ENCODE results near the gene ECSCR.

The ECSCR gene

DNA sequence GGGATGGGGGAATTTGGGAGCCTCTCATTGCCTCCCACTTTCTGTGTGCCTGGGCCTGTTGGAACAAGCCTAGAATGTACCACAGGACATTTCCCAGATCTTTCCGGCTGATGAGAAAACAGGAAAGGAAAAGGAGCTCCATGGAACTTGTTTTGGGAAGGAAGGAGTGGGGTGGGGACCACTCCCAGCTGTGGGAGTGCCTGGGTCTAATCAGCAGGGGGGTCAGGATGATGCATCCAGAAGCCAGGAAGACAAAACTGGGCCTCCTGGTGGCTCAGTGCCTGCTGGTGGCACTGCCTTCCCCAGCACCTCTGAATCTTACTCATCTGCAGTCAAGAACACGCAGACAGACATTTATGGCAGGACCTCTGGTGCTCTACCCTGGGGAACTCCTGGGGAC lies 11.0 kb upstream of the ECSCR start:
- DNase-seq: no peak

DNA sequence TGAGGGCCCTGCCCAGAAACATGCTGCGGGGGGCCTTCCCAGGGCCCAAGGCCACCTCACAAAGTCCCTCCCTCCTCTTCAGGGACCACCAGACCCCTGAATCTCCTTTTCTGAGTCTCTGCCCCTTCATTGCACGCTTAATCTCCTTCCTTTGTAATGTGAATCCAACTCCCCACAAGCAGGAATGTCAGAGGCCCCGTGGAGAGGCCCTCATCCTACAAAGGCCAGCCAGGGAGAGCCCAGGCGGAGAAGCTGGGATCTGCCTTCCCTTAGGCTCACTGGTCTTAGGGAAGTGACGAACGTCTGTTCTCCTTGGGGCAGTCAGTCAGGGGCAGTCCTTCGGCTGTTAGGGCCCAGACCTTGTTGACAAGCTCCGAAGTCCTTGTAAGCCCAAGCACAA lies 10.6 kb upstream of the ECSCR start:
- DNase-seq: no peak

DNA sequence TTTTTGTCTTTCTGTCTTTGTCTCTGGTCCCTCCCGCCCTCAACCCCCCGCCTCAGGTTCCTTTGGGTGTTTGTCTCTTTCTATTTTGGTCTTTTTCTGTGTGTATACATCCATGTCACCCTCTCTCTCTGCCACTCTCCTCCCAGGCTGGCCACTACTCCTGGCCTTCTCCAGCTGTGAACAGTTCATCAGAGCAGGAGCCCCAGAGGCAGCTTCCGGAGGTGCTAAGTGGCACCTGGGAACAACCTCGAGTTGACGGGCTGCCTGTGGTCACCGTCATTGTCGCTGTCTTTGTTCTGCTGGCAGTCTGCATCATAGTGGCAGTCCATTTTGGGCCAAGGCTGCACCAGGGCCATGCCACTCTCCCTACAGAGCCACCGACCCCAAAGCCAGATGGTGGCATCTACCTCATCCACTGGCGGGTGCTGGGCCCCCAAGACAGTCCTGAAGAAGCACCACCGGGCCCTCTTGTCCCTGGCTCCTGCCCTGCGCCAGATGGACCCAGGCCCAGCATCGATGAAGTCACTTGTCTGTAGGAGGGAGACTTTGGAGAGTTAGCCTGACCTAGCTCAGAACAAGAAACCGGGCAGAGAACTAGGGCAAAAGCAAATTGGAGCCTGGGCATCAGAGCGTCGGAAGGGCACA lies 10.0 kb upstream of the ECSCR start:
- no peak for DNase-seq

DNA sequence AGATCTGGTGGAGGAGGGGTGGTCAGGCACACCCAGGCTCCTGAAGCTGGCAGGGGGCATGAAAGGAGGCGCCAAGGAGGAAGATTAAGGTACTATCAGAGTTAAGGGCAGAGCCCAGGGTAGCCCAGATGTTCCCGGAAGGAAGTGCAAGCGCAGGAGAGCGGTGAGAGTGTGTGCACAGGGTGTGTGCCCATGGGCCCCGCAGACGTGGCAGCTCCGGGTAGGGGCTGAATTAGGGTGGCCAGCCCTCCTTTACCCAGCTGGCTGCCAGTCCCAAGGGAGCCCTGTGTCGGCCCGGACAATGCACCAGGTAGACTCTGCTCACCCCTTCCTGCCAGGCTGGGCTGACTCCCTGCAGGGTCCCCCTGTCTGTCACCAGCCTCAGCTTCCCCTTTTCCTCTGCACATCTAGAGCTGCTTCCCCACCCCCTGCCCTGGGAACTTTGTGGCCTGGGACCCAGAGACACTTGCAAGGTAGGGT lies 8.3 kb upstream of the ECSCR start, which contains the start of gene SMIM33:
Gene SMIM33 (plus strand): TSS at position 184 of the 480 bp plus-strand sequence. CDS start 118 bp downstream, at position 302.
- DNase-seq: no peak

DNA sequence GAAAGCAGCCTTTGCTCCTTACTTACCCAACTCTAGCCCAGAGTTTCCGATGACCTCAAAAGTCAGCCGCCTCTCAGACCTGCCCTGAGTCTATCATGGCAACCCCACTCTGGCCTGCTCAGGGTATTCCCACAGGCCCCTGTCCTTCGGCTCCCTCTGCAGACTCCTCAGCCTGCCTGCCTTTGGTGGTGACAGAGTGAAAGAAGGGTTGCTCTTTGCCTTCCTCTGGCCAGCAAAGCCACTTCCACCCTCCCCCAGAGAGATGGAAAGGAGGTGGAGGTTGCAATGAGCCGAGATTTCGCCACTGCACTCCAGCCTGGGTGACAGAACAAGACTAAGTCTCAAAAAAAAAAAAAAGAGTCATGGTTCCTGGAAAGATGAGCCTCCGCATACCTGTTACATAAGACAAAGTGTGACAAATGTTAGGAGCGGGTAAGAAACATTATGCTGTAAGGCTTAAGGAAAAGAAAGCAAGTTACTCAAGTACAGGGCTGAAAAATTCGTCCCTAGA lies 5.9 kb upstream of the ECSCR start:
- DNase-seq: no peak

DNA sequence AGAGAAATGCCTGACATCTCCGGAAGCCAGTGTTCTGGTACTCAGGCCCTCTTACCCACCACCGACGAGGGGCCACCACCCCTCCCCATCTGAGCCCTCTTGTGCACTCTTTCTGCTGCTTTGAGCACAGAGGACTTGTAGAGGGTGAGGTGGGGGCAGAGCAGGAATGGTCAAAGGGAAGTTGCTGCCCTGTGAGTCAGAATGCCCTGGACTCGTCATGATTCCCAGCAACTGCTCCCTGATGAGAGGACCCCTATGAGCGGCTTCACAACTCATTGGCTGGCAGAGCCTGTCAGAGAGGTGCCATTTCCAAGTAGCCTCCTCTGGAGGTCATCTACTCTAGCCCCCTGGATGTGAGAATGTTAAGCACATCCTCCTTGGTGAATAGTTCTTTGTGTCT lies 845 bp downstream of the ECSCR start:
- DNase-seq: no peak

DNA sequence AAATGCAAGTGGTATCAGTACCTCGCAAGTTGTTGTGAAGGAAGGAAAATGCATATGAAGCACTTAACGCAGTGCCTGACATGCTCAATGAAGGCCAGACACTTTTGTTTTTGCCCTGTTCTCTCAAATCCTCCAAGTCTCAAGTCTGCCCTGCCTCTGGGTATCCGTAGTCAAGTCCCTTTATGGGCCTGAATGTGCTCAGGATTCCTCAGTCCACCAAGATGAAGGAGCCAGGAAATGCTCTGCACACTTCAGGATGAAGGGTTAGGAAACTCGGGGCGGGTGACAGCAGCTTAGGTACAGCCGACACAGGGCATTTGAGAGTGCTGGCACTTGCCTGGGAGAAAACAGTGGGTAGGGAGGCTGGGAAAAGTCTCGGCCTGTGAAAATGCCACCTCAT lies 1.4 kb downstream of the ECSCR start:
- DNase-seq: no peak

DNA sequence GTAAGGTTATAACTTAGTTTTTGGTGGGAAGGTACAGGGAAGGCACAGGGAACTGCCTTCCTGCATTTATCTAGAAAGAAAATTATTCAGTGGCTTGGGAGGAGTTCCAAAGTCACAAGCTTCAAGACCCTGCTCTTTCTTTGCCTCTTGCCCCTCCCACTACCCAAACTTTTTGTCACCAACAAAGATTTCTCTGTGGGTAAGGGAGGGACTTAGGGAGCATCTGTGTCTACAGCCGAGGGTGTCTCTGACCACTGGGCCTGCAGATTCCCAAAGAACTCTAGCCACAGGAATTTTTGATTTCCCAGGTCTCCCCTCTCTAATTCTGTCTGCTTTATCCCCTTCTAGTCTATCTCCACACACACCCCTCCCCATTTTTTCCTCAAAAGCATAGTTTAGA lies 2.1 kb downstream of the ECSCR start:
- DNase-seq: no peak

DNA sequence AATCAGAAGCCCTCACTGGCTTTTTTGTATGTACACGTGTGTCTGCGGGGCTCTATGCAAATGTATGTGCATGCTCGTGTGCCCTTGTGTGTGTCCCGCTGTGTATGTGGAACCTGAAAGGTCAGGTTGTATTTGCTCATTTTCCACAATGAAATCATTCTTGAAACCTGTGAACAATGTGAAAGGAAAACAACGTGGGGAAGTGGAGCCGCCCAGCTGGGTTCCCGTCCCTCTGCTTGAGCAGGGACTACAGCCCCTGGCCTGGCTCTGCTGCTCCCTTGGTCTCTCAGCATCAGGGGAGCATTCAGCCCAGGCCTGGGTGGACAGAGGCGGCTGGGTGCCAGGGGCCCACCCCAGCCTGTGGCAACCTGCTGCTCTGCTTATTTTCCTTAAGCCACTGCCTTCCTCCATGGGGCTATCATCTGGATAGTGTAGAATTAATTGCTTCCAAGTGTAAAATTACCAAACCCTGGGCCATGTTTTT lies 3.0 kb downstream of the ECSCR start:
- no peak for DNase-seq

DNA sequence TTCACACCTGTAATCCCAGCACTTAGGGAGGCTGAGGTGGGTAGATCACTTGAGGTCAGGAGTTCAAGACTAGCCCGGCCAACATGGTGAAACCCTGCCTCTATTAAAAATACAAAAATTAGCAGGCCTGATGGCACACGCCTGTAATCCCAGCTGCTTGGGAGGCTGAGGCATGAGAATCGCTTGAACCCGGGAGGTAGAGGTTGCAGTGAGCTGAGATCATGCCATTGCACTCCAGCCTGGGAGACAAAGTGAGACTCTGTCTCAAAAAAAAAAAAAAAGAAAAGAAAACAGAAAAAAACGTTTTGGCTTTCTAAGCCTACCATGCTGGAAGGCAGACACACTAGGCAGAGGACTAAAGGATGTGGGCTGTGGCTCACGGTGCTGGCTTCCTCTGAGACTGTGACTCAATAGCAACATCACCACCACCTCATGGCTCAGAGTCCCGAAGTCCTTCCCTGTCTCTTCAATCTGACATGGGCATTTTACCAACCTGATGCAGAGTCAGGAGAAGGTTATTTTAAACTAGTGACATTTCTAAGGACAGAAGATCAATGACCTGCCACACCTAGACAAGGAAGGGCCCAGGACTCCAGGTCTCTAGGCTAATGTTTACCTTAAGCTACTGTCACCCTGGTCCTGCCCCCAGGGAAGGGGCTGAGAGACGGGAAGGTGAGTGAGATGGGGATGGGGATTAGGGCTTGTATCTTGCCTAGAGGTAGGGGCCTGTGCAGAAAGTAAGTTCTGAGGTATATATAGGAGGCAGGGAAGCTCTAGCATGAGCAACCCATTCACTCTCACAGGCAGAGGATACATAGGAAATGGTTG lies 3.7 kb downstream of the ECSCR start:
- DNase-seq: peak; percentile 78

DNA sequence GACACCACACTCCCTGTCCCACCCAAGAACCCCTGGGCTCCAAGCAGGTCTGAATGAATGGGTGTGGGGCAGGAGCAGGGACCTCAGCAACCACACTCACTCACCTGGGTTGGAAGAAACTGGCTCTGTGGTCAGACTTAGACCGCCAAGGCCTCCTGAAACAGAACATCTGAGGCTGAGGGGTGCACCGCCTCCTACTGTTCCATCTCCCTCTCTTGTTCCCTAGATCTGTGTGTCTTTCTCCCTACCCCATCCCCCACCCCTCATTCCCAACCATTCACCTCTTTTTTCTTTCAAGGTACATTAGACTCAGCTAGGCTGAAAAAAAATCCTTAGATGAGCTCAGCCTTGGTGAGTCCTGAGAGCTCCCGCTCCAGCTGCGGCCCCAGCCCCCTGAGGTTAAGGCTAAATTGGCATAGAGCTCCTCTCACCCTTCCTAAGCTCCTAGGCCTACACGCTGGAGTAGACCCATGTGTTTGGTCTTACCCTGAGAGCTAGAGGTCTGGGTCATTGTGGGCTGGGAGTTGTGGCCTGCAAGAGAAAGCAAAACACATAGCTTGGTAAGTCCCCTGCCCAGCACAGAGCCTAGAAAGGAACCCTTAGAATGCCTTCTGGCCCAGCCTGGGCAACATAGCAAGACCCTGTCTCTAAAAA lies 4.8 kb downstream of the ECSCR start:
- no peak for DNase-seq

DNA sequence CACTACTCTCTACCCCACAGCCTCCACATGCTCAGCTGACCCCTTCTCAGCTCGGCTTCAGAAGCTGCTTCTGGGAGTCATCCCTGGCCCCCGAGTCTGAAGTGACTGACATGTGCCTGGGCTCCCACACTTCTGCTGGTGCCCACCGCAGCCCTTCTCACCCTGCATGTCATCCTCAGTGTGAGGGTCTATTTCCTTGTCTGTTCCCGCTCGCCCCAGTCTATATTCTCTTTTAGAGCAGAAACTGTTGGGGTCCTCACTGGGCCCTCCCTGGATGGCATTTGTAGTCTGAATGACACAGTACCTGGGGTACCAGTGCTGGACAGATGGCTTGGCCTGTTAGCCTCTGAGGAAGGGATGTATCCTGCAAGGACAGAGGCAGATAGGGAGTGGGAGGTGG lies 5.3 kb downstream of the ECSCR start:
- DNase-seq: no peak

DNA sequence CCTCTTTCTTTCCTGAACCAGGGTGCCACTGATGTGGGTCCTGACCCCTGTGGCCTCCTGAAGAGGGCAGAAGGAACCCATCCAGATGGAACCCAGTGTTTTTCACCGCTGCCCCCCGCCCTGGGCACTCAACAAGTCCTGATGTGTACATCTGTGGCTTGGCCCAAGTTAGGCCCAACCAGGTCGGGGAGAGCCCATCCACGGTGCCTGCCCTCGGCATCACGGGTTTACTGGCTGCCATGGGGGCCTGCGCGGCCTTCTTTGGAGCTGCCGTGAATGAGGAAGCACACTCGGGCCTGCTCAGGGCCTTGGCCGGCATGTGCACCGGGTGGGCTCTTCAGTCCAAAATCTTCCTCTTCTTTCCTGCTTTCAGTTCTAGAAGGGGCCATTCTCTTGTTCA lies 5.8 kb downstream of the ECSCR start:
- DNase-seq: no peak

DNA sequence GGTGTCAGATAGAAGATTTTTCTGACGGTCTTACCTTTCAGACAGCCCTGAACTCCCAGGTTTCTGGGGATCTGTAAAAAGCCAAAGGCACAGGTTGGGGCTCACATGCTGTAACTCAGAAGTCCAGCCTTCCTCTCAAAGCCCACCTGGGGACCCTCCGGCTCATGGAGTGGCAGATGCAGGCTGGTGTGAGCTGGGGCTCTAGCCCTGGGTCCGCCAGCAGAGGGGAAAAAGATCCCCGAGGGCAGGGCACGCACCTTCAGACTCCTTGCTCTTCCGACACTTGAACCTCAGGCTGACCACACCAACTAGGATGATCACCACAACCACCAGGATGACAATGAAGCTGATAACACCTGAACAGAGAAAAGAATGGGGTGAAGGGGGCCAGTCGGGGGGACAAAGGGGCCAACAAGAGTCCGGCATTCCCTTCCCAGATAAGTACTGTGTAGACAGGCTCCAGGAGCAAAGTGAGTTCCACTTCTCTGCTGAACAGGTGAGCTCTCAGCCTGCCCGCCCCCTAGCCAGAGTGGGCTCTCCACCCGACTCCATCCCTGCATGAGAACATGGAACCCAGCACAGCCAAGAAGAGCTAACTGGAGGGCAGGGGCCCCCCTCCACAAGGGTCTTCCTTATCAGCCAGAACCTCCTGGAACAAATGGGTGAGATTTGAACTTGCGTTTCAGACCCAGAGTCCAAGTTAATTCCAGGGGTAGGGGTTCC lies 7.8 kb downstream of the ECSCR start:
- no peak for DNase-seq

DNA sequence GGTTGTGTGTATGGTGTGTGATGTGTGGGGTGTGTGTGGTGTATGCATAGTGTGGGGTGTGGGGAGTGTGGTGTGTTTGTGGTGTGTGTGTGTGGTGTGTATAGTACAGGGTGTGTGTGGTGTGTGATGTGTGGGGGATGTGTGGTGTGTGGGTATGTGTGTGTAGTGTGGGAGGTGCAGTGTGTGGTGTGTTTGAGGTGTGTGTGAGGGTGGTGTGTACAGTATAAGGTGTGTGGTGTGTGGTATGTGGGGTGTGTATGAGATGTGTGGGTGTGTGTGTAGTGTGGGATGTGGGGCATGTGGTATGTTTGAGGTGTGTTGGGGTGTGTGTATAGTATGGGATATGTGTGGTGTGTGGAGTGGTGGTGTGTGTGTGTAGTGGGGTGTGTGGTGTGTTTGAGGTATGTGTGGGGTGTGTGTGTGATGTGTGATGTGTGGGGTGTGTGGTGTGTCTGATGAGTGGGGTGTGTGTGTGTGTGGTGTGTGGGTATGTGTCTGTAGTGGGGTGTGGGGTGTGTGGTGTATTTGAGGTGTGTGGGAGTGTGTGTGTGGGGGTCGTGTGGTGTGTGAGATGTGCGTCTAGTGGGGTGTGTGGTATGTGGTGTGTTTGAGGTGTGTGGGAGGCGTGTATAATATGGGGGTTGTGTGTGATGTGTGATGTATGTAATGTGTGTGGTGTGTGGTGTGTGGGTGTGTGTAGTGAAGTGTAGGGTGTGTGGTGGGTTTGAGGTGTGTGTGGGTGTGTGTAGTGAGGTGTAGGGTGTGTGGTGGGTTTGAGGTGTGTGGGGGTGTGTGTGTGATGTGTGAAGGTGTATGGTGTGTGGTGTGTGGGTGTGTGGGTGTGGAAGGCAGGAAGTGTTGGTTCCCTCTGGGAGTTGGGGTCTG lies 8.6 kb downstream of the ECSCR start:
- peak; percentile 42 for DNase-seq

DNA sequence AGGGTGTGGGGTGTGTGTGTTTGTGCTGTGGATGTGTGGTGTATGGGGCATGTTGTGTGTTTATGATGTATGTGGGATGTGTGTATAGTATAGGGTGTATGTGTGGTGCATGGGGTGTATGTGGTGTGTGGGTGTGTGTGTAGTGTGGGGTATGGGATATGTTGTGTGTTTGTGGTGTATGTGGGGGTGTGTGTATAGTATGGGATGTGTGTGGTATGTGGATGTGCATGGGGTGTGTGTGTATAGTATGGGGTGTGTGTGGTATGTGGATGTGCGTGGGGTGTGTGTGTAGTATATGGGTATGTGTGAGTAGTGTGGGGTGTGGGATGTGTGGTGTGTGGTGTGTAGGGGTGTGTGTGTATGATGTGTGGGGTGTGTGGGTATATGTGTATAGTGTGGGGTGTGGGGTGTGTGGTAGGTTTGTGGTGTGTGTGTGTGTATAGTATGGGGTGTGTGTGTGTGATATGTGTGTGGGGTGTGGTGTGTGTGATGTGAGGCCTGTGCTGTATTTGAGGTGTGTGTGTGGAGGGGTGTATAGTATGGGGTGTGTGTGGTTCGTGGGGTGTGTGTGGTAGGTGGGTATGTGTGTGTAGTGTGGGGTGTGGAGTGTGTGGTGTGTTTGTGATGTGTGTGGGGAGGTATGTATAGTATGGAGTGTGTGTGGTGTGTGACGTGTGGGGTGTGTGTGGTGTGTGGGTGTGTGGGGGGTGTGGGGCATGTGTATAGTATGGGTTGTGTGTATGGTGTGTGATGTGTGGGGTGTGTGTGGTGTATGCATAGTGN lies 10.5 kb downstream of the ECSCR start:
- no peak for DNase-seq

DNA sequence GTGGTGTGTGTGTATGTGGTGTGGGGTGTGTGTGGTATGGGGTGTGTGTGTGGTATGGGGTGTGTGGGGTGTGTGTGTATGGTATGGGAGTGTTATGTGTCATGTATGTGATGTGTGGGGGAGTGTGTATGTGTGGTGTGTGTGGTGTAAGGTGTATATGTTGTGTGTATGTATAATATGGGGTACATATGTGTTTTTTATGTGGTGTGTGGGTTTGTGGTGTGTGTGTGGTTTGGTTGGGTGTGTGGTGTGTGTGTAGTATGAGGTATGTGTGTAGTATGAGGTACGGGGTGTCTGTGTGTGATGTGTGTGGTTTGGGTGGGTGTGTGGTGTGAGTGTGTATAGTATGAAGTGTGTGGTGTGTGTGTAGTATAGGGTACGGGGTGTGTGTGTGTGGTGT lies 11.4 kb downstream of the ECSCR start:
- DNase-seq: no peak

DNA sequence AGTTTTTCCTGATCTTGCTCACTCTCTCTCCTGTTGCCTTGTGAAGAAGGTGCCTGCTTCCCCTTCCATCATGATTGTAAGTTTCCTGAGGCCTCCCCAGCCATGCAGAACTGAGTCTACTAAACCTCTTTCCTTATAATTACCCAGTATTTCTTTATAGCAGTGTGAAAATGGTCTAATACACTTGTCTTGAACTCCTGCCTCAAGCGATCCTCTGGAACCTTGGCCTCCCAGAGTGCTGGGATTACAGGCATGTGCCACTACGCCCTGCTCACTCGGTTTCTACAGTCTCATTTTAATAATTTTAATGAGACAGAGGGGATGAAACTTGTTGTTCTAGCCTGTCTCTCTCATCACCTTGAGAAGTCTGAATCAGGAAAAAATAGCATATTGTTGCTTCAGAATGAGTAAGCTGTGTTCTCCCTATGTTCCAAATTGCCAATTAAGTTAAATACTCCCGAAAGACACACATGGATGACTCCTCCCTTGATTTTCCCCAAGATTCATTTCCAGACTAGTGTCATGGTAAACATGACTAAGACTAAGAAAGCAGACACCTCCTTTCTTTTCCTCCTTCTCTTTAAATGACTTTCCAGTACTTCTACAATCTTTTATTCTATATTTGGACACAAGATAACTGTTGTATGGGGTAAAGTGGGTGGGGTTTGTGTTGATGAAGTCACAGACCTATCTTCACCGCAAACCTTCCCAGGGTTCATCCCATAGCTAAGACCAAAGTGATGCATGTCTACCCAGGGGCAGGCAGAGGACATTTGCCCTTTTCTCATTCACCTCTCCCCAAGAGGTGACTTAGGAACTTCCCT lies 15.4 kb downstream of the ECSCR start:
- DNase-seq: no peak

DNA sequence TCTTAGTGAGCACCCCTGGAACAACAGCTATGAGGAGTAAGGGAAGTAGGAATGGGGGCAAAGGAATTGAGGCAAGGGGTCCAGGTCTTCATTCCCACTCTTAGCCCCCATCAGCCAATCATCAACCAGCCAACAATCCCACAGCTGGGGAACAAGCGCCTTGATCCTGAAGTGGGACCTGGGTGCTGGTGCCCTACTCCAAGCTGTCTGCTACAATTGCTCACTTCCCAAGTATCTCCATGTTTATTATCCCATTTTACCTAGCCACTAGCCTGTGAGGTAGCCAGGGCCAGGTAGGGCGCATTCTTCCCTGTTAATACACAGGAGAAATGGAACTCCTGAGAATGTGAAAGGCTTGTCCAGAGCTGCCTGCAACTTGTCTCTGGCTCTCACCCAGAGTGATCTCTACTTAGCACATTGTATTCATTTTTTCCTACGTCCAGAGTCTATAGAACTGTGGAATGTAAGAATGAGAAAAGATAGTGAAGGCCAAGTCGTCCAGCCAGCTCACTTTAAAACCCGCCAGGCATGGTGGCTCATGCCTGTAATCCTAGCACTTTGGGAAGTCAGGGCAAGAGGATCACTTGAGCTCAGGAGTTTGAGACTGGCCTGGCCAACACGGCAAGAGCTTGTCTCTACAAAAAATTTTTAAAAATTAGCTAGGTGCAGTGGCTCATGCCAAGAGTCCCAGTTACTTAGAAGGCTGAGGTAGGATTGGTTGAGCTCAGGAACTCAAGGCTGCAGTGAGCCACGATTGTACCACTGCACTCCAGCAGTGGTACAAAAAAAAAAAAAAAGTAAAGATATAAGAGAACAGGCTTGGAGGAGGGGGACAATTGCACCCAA lies 17.0 kb downstream of the ECSCR start:
- no peak for DNase-seq

Data from activated gamma-delta T cell treated with Interleukin-2 at 50 U/mL for 16 hours (primary cell).